B cell (primary cell): ENCODE results near the gene ATF6B. TPM values are rescaled to one million over a fixed set of nuclear protein-coding genes. Genes with fewer than 3 reads are reported as not detected.

ENCODE experiments used
- ATAC-seq: fragments of 200-7000 bp; cut with Tn5 transposase; one replicate; pipeline ENCODE4 v1.10.0; 2021; ENCODE audit warnings: low read depth, mild to moderate bottlenecking, moderate number of reproducible peaks, moderate library complexity
- CTCF ChIA-PET: fragments of 350-600 bp; sonication (Branson Sonifier 250); formaldehyde crosslinking; loops from one replicate; lab custom pipeline; 2021; ENCODE audit warnings: antibody characterized with exemption, inconsistent platforms; lab: Charles Lee
- POLR2A ChIA-PET: fragments of 350-600 bp; sonication (Branson Sonifier 250); formaldehyde crosslinking; loops from one replicate; lab custom pipeline; 2021; ENCODE audit warnings: antibody characterized with exemption; lab: Charles Lee
- DNase-seq: peaks from one replicate; pipeline ENCODE4 v3.0.0; 2013
- H2AFZ ChIP-seq: 2 replicates; pipeline ENCODE4 v1.6.1; 2012; ENCODE audit warnings: mild to moderate bottlenecking, low read depth, low read length; ENCODE audit not compliant: insufficient read depth, poor library complexity, severe bottlenecking
- H3K27ac ChIP-seq, 2 donors: 1 replicate in 1 of 2; 2 replicates in 1 of 2; pipeline ENCODE4 v1.5.1; 2012 to 2013; ENCODE audit warnings: low read length in 2 of 2, mild to moderate bottlenecking in 2 of 2, moderate library complexity in 1 of 2
- H3K27me3 ChIP-seq, 4 experiments: fragments of 200-600 bp in 1 of 4; sonication (generic) in 1 of 4; replicated peaks in 1 of 4; 1 replicate in 2 of 4; 2 replicates in 2 of 4; pipeline versions ENCODE4 v1.6.1 to v1.7.0; 2013 to 2016; ENCODE audit warnings: low read length in 3 of 4, mild to moderate bottlenecking in 2 of 4, mixed read lengths in 1 of 4, moderate library complexity in 1 of 4; ENCODE audit not compliant: insufficient read depth in 4 of 4, control insufficient read depth in 3 of 4; ENCODE audit errors: control extremely low read depth in 1 of 4
- H3K36me3 ChIP-seq, 2 experiments: replicated peaks in 1 of 2; 1 replicate in 1 of 2; 2 replicates in 1 of 2; pipeline versions ENCODE4 v1.6.1 to v1.7.1; 2013; ENCODE audit warnings: low read length in 1 of 2; ENCODE audit not compliant: insufficient read depth in 2 of 2, control insufficient read depth in 1 of 2; ENCODE audit errors: control extremely low read depth in 1 of 2, extremely low read depth in 1 of 2
- H3K4me1 ChIP-seq, 2 donors: fragments of 200-600 bp in 1 of 2; sonication (generic) in 1 of 2; 1 replicate in 1 of 2; 2 replicates in 1 of 2; pipeline versions ENCODE4 v1.5.1 to v1.6.1; 2013 to 2017; ENCODE audit warnings: low read length in 2 of 2; ENCODE audit not compliant: control insufficient read depth in 2 of 2, insufficient read depth in 2 of 2
- H3K4me2 ChIP-seq: replicated peaks from 2 replicates; pipeline ENCODE3; 2012; ENCODE audit warnings: mild to moderate bottlenecking, low read depth, low read length; ENCODE audit not compliant: poor library complexity, severe bottlenecking
- H3K4me3 ChIP-seq, 5 experiments: fragments of 200-600 bp in 1 of 5; sonication (generic) in 1 of 5; 1 replicate in 3 of 5; 2 replicates in 2 of 5; pipeline versions ENCODE4 v1.5.1 to v1.7.0; 2011 to 2016; ENCODE audit warnings: low read length in 4 of 5, mild to moderate bottlenecking in 4 of 5, low read depth in 2 of 5, control low read depth in 1 of 5, moderate library complexity in 1 of 5; ENCODE audit not compliant: insufficient read depth in 1 of 5; ENCODE audit errors: control extremely low read depth in 1 of 5, extremely low read depth in 1 of 5
- H3K79me2 ChIP-seq: fragments of 200-600 bp; sonication (generic); one replicate; pipeline ENCODE4 v1.6.0; 2016; ENCODE audit warnings: low read length; ENCODE audit not compliant: control insufficient read depth, insufficient read depth
- H3K9ac ChIP-seq: fragments of 200-600 bp; sonication (generic); 2 replicates; pipeline ENCODE4 v1.6.1; 2017; ENCODE audit warnings: mild to moderate bottlenecking, low read length, moderate library complexity
- H3K9me3 ChIP-seq, 3 donors: one replicate each; pipeline versions ENCODE4 v1.6.1 to v1.7.1; 2013; ENCODE audit warnings: low read length in 2 of 3; ENCODE audit not compliant: control insufficient read depth in 2 of 3, insufficient read depth in 1 of 3; ENCODE audit errors: control extremely low read depth in 1 of 3
- H4K20me1 ChIP-seq: 2 replicates; pipeline ENCODE4 v1.6.0; 2012; ENCODE audit warnings: mild to moderate bottlenecking, low read length; ENCODE audit not compliant: insufficient read depth, control insufficient read depth, poor library complexity, severe bottlenecking
- H3K27ac Mint-ChIP-seq: one replicate; pipeline ENCODE4 v1.8.0; 2021; ENCODE audit warnings: mixed read lengths
- H3K27me3 Mint-ChIP-seq: one replicate; pipeline ENCODE4 v1.8.0; 2021; ENCODE audit warnings: mixed read lengths
- H3K4me1 Mint-ChIP-seq: one replicate; pipeline ENCODE4 v1.8.0; 2021; ENCODE audit warnings: mixed read lengths
- H3K4me3 Mint-ChIP-seq: one replicate; pipeline ENCODE4 v1.8.0; 2021; ENCODE audit warnings: mixed read lengths
- H3K9me3 Mint-ChIP-seq: one replicate; pipeline ENCODE4 v1.8.0; 2022; ENCODE audit warnings: mixed read lengths; ENCODE audit not compliant: insufficient read depth
- CTCF ChIP-seq: fragments of 200-600 bp; IDR thresholded peaks from one replicate; pipeline ENCODE4 v1.8.0; 2022; ENCODE audit warnings: antibody characterized with exemption, mild to moderate bottlenecking
- EZH2 ChIP-seq: IDR thresholded peaks from 2 replicates; pipeline ENCODE4 v1.6.1; 2012; ENCODE audit warnings: borderline replicate concordance, low read depth, mild to moderate bottlenecking, moderate library complexity, low read length; ENCODE audit not compliant: insufficient read depth, poor library complexity, severe bottlenecking
- WGBS: methylation state at CpG from one replicate; pipeline ENCODE4 v1.1.5; 2013; ENCODE audit warnings: missing lambda C conversion rate; ENCODE audit not compliant: insufficient coverage; 5-methylcytosine and 5-hydroxymethylcytosine counted together
- intact Hi-C: fragments of 100-400 bp; cut with micrococcal nuclease; formaldehyde crosslinking; loops from one replicate; pipeline ENCODE4 v1.10.0; 2022
- polyA plus RNA-seq: library from polyadenylated mRNA; depleted of rRNA; stranded (reverse); fragments of >200 nt; gene quantifications from 2 replicates; pipeline ENCODE4 v1.2.3, GENCODE V29; 2012
- total RNA-seq, 2 donors: library from RNA; stranded (reverse); fragments of 120-200 nt in 1 of 2; gene quantifications; 1 replicate in 1 of 2; 2 replicates in 1 of 2; pipeline versions ENCODE4 v1.2.3 to v1.2.4, GENCODE V29; 2013 to 2022

The ATF6B gene
- total and polyA plus RNA-seq, 2 donors (not counting 1 experiment from before 2014, with no cell fraction given), result 180 to 201 TPM

GRCh38 chr6:32092760-32093497 is 35.1 kb downstream of the ATF6B start:
- Mint-ChIP-seq H3K27me3 (peaks cover 35% of the 10 kb centered on the region), H3K9me3 (no peaks in the 10 kb centered on the region), H3K4me1 (peaks cover 4% of the 10 kb centered on the region), H3K4me3 (no peak overlapping the region), H3K27ac (no peak overlapping the region)
- H3K4me2 ChIP-seq, result no peak overlapping the region
- H3K4me1 ChIP-seq, result peaks cover 0 to 16% of the 10 kb centered on the region in 2 donors
- ChIA-PET CTCF (interaction anchor here (0.8 kb wide), 1 partner anchor 45 kb away, joined by 3 read pairs; no protein-coding TSS in a partner anchor), POLR2A (interaction anchor here (0.7 kb wide), 1 partner anchor 352 kb away, joined by 3 read pairs; no protein-coding TSS in a partner anchor)
- no peaks in the 10 kb centered on the region for H3K36me3 ChIP-seq
- DNase-seq (no peak), ATAC-seq (no peak)
- 96% methylated on average over 3 of the region's 8 CpGs for WGBS
- H2AFZ ChIP-seq, result no peak overlapping the region
- no peak overlapping the region for H3K4me3 ChIP-seq
- TF ChIP-seq EZH2, result no peak
- no peak overlapping the region for H3K9ac ChIP-seq
- H3K79me2 ChIP-seq, result no peaks in the 10 kb centered on the region
- H3K27me3 ChIP-seq, result peaks cover 0 to 31% (median 10%) of the 10 kb centered on the region in 4 experiments
- H3K9me3 ChIP-seq, result peaks cover 0 to 3% (median 0%) of the 10 kb centered on the region in 3 donors
- no peak overlapping the region for H3K27ac ChIP-seq
- intact Hi-C loops, result no loop called here
- H4K20me1 ChIP-seq, result no peaks in the 10 kb centered on the region

GRCh38 chr6:32089082-32089828 is 38.8 kb downstream of the ATF6B start:
- 84% methylated on average over 9 of the region's 10 CpGs for WGBS
- POLR2A ChIA-PET, result interaction anchor here (0.6 kb wide), 1 partner anchor 1314 kb away, joined by 3 read pairs; no protein-coding TSS in a partner anchor
- intact Hi-C loops, result no loop called here

More at GRCh38 chr6:32089082-32089828, 38.8 kb downstream of the ATF6B start:
- Mint-ChIP-seq H3K4me3 (no peak overlapping the region), H3K9me3 (no peaks in the 10 kb centered on the region), H3K27me3 (peaks cover 44% of the 10 kb centered on the region), H3K27ac (no peak overlapping the region), H3K4me1 (peaks cover 10% of the 10 kb centered on the region)
- no peak for DNase-seq
- Histone ChIP-seq H3K79me2 (no peaks in the 10 kb centered on the region), H3K4me3 (no peak overlapping the region), H3K27ac (no peak overlapping the region), H4K20me1 (no peaks in the 10 kb centered on the region), H3K27me3 (peaks cover 0 to 29% (median 16%) of the 10 kb centered on the region in 4 experiments), H3K9me3 (peaks cover 0 to 7% (median 0%) of the 10 kb centered on the region in 3 donors), H2AFZ (no peak overlapping the region), H3K4me2 (no peak overlapping the region), H3K9ac (no peak overlapping the region), H3K4me1 (peaks cover 8% of the 10 kb centered on the region in 2 donors), H3K36me3 (no peaks in the 10 kb centered on the region)
- CTCF ChIA-PET, result interaction anchor here (1.2 kb wide), 1 partner anchor 104 kb away, joined by 3 read pairs; the partner anchor contains the start of gene GPSM3
- ATAC-seq, result no peak
- TF ChIP-seq EZH2 (no peak), CTCF (no peak)
